ENCODE data around the gene MMP3. TPM values are rescaled to one million over a fixed set of nuclear protein-coding genes. Genes with fewer than 3 reads are reported as not detected.

The MMP3 gene
- total RNA-seq, 1 donor from 2014 or later, result not detected

- Mint-ChIP-seq H3K27ac (no peak overlapping the region), H3K4me3 (ENCODE audit: low read depth) (no peak overlapping the region), H3K27me3 (peaks cover 3% of the 10 kb centered on the region), H3K9me3 (ENCODE audit: low read depth) (peaks cover 3% of the 10 kb centered on the region), H3K36me3 (ENCODE audit: insufficient read depth) (no peaks in the 10 kb centered on the region), H3K4me1 (ENCODE audit: low read depth) (peaks cover 15% of the 10 kb centered on the region)
- DNase-seq (ENCODE audit: low spot score, unreplicated experiment), result no peak
- TF ChIP-seq, protein P1, sequence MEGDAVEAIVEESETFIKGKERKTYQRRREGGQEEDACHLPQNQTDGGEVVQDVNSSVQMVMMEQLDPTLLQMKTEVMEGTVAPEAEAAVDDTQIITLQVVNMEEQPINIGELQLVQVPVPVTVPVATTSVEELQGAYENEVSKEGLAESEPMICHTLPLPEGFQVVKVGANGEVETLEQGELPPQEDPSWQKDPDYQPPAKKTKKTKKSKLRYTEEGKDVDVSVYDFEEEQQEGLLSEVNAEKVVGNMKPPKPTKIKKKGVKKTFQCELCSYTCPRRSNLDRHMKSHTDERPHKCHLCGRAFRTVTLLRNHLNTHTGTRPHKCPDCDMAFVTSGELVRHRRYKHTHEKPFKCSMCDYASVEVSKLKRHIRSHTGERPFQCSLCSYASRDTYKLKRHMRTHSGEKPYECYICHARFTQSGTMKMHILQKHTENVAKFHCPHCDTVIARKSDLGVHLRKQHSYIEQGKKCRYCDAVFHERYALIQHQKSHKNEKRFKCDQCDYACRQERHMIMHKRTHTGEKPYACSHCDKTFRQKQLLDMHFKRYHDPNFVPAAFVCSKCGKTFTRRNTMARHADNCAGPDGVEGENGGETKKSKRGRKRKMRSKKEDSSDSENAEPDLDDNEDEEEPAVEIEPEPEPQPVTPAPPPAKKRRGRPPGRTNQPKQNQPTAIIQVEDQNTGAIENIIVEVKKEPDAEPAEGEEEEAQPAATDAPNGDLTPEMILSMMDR (IDR thresholded peaks at IDR 0.05; ENCODE audit: unreplicated experiment), result no peak
Measured at GRCh38 chr11:102842930-102843329, 479 bp downstream of the MMP3 start.

GRCh38 chr11:102840018-102840417, 3.4 kb downstream of the MMP3 start:
- TF ChIP-seq, protein P1 (IDR thresholded peaks at IDR 0.05; ENCODE audit: unreplicated experiment), result no peak
- no peaks in the 10 kb centered on the region for H3K9me3 Mint-ChIP-seq (ENCODE audit: low read depth)
- H3K27me3 Mint-ChIP-seq, result peaks cover 3% of the 10 kb centered on the region
- H3K4me3 Mint-ChIP-seq (ENCODE audit: low read depth), result no peak overlapping the region
- no peak for DNase-seq (ENCODE audit: low spot score, unreplicated experiment)
- H3K36me3 Mint-ChIP-seq (ENCODE audit: insufficient read depth), result no peaks in the 10 kb centered on the region
- H3K4me1 Mint-ChIP-seq (ENCODE audit: low read depth), result peaks cover 14% of the 10 kb centered on the region
- H3K27ac Mint-ChIP-seq, result no peak overlapping the region

- peaks cover 14% of the 10 kb centered on the region for H3K4me1 Mint-ChIP-seq (ENCODE audit: low read depth)
- H3K27ac Mint-ChIP-seq, result no peak overlapping the region
- TF ChIP-seq, protein P1 (IDR thresholded peaks at IDR 0.05; ENCODE audit: unreplicated experiment), result no peak
- H3K36me3 Mint-ChIP-seq (ENCODE audit: insufficient read depth), result no peaks in the 10 kb centered on the region
- H3K4me3 Mint-ChIP-seq (ENCODE audit: low read depth), result no peak overlapping the region
- DNase-seq (ENCODE audit: low spot score, unreplicated experiment), result no peak
- no peaks in the 10 kb centered on the region for H3K9me3 Mint-ChIP-seq (ENCODE audit: low read depth)
- H3K27me3 Mint-ChIP-seq, result no peaks in the 10 kb centered on the region
Measured at GRCh38 chr11:102837646-102838045, 5.8 kb downstream of the MMP3 start.

GRCh38 chr11:102837156-102837555, 6.3 kb downstream of the MMP3 start:
- peaks cover 14% of the 10 kb centered on the region for H3K4me1 Mint-ChIP-seq (ENCODE audit: low read depth)
- no peak for DNase-seq (ENCODE audit: low spot score, unreplicated experiment)
- H3K4me3 Mint-ChIP-seq (ENCODE audit: low read depth), result no peak overlapping the region
- TF ChIP-seq, protein P1 (IDR thresholded peaks at IDR 0.05; ENCODE audit: unreplicated experiment), result no peak
- no peaks in the 10 kb centered on the region for H3K9me3 Mint-ChIP-seq (ENCODE audit: low read depth)
- H3K27me3 Mint-ChIP-seq, result peaks cover 2% of the 10 kb centered on the region
- H3K36me3 Mint-ChIP-seq (ENCODE audit: insufficient read depth), result no peaks in the 10 kb centered on the region
- H3K27ac Mint-ChIP-seq, result no peak overlapping the region

DNA sequence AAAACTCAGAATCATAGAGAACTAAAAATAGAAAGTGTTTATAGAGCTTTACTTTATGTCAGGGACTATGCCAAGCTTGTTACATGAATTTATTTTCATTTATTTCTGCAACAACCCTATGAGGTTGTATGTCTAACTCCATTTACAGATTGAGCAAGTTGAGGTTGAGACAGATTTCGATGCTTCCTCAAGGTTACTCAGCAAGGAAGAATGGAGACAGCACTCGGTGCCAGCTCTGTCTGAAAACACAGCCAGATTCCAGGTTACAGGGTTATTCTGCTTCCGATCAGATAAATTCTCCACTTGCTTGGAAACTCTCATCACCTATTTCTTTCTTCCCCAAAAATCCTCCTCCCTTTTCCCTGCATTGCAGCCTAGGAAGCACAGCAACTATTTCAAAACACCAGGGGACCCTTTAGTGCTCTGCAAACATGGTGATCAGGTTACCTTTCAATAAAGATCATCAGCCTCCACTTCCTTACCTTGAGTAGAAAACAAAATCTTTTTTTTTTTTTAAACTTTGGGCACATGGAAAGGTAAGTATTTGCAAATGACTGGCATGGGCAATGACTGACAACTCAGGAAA, 7.0 kb downstream of the MMP3 start:
- H3K4me3 Mint-ChIP-seq (ENCODE audit: low read depth), result no peak overlapping the region
- H3K9me3 Mint-ChIP-seq (ENCODE audit: low read depth), result no peaks in the 10 kb centered on the region
- H3K27me3 Mint-ChIP-seq, result peaks cover 8% of the 10 kb centered on the region
- H3K36me3 Mint-ChIP-seq (ENCODE audit: insufficient read depth), result no peaks in the 10 kb centered on the region
- peaks cover 14% of the 10 kb centered on the region for H3K4me1 Mint-ChIP-seq (ENCODE audit: low read depth)
- DNase-seq (ENCODE audit: low spot score, unreplicated experiment), result no peak
- TF ChIP-seq, protein P1 (IDR thresholded peaks at IDR 0.05; ENCODE audit: unreplicated experiment), result no peak
- H3K27ac Mint-ChIP-seq, result no peak overlapping the region

Measured in progenitor cell of endocrine pancreas (in vitro differentiated cells).